WTC11 (cell line): ENCODE measurements around the gene FAM89B.

Experiments
- AFF4 ChIP-seq: sonication (generic); formaldehyde crosslinking; IDR thresholded peaks from 2 replicates; pipeline ENCODE4 v1.8.1; 2023; ENCODE audit warnings: mild to moderate bottlenecking, missing genetic modification reagents, borderline replicate concordance
- ARID4B ChIP-seq: sonication (generic); formaldehyde crosslinking; IDR thresholded peaks from 2 replicates; pipeline ENCODE4 v1.8.0; 2023; ENCODE audit warnings: missing genetic modification reagents, mild to moderate bottlenecking, borderline replicate concordance
- ATF2 ChIP-seq: sonication (generic); formaldehyde crosslinking; IDR thresholded peaks from 2 replicates; pipeline ENCODE4 v1.8.1; 2022; ENCODE audit warnings: low read depth, missing genetic modification reagents, borderline replicate concordance
- CTCF ChIP-seq: fragments of 200-600 bp; IDR thresholded peaks from 2 replicates; pipeline ENCODE4 v1.8.0; 2022; ENCODE audit warnings: antibody characterized with exemption
- ESRRA ChIP-seq: sonication (generic); formaldehyde crosslinking; IDR thresholded peaks from 2 replicates; pipeline ENCODE4 v1.8.1; 2022; ENCODE audit warnings: mild to moderate bottlenecking, missing genetic modification reagents, borderline replicate concordance
- JUN ChIP-seq: sonication (generic); formaldehyde crosslinking; IDR thresholded peaks from 2 replicates; pipeline ENCODE4 v1.8.0; 2023; ENCODE audit warnings: mild to moderate bottlenecking, missing genetic modification reagents
- MAX ChIP-seq: sonication (generic); formaldehyde crosslinking; IDR thresholded peaks from 2 replicates; pipeline ENCODE4 v1.8.0; 2022; ENCODE audit warnings: mild to moderate bottlenecking, missing genetic modification reagents
- NR1H2 ChIP-seq: sonication (generic); formaldehyde crosslinking; IDR thresholded peaks from 2 replicates; pipeline ENCODE4 v1.9.0; 2021; ENCODE audit warnings: mild to moderate bottlenecking, moderate library complexity, missing genetic modification reagents
- NR2C2 ChIP-seq: sonication (generic); formaldehyde crosslinking; IDR thresholded peaks from 2 replicates; pipeline ENCODE4 v1.8.0; 2022; ENCODE audit warnings: mild to moderate bottlenecking, missing genetic modification reagents
- TEAD4 ChIP-seq: sonication (generic); formaldehyde crosslinking; IDR thresholded peaks from 2 replicates; pipeline ENCODE4 v1.8.0; 2022; ENCODE audit warnings: mild to moderate bottlenecking, missing genetic modification reagents
- USF1 ChIP-seq: sonication (generic); formaldehyde crosslinking; IDR thresholded peaks from 2 replicates; pipeline ENCODE4 v1.8.0; 2022; ENCODE audit warnings: mild to moderate bottlenecking, missing genetic modification reagents
- USF2 ChIP-seq: sonication (generic); formaldehyde crosslinking; IDR thresholded peaks from 2 replicates; pipeline ENCODE4 v1.8.1; 2023; ENCODE audit warnings: mild to moderate bottlenecking, missing genetic modification reagents, moderate library complexity
- ZNF281 ChIP-seq: sonication (generic); formaldehyde crosslinking; IDR thresholded peaks from 2 replicates; pipeline ENCODE4 v1.8.0; 2023; ENCODE audit warnings: mild to moderate bottlenecking, missing genetic modification reagents

- TF ChIP-seq CTCF = no peak
- TF ChIP-seq ESRRA (CRISPR knock-in tag) = no peak
- no peak for TF ChIP-seq ZNF281 (CRISPR knock-in tag)
- no peak for TF ChIP-seq USF2
- TF ChIP-seq AFF4 (CRISPR knock-in tag) = no peak
- TF ChIP-seq NR1H2 (CRISPR knock-in tag) = no peak
- TF ChIP-seq USF1 (CRISPR knock-in tag) = no peak
- TF ChIP-seq JUN = no peak
- no peak for TF ChIP-seq ATF2 (CRISPR knock-in tag)
- TF ChIP-seq ARID4B (CRISPR knock-in tag) = no peak
- peak; percentile 98 for TF ChIP-seq NR2C2 (CRISPR knock-in tag)
- TF ChIP-seq MAX = peak; percentile 39; the same call in 1 of the 2 replicates
- no peak for TF ChIP-seq TEAD4 (CRISPR knock-in tag)
These were observed 43.1 kb downstream of the FAM89B start, which contains the start of gene PCNX3 for GRCh38 chr11:65615229-65615949.
